ENCODE measurements around the gene FFAR4.

FFAR4 gene

GRCh38 chr10:93572606-93573005 lies 6.1 kb downstream of the FFAR4 start:
- DNase-seq (ENCODE audit: low read depth): no peak

DNA sequence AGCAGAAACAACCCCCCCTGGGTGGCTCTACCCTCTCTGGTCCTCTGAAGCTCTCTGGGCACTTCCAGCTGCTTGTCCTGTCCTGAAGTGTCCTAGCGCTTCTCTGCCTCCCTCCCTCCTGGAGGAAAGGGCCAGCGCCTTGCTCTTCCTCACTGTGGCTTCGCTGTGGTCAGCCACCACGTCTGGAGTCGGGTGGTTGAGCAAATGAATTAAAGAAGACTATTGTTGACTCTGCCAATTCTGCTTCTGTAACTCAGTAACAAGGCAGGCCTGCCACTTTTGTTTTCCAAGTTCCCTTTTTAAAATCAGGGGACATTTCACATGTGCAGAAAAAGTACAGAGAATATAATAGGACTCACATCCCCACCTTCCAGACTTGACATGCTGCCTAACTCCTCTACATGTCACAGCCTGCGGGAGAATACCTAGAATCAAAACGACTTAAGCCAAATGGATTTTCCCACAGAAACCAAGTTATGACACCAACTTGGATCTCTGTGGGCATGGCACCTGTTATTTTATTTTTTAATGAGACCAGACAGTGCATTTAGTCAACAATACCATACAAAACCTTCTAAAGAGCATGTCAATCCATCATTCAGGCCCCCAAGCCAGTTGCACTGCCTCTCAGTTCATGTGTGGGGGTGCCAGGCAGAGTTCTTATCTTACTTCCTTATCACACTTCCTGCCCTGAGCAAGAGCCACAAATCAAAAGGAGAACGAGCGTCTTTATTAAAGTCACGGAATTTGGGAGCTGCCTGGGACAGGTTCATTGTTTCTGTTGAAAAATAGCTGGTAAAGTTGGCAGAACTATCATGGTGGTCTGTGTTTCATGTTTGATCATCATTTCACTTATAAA lies 6.8 kb downstream of the FFAR4 start:
- DNase-seq (ENCODE audit: low read depth): no peak

DNA sequence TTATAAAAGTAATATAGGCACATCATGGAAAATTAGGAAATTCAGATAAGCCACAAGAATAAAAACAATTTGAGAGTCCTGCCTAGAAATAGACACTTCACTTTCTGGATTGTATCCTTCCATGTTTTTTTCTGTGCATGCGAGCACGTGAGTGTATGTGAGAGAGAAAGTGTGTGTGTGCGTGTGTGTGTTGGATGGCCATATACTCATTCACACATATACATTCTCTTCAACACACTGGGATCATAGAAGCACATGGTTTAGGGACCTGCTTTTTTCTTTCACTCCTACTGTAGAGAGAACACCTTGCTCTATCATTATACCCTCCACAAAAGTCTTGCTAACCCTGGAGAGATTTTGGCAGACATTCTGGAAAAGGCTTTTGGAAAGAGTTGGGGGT lies 7.5 kb downstream of the FFAR4 start:
- no peak for DNase-seq (ENCODE audit: low read depth)

DNA sequence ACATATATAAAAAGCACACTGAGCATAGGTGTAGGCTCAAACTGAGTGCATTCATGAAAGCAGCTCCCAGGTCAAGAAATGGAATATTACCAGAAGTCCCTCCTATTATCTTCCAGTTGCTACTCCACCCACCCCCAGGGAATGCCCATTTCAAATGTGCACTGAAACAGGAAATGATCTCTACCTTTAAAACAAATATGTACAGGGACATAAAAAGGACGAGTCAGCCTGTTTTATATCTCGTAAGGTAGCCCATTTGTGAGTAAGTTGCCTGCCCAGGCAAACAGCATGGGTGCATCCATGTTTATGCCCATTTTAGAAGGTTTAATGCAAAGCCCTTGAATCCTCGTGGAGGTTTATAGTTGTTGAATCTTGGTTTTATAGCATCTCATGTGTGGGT lies 10.4 kb downstream of the FFAR4 start:
- no peak for DNase-seq (ENCODE audit: low read depth)

GRCh38 chr10:93577565-93577964 lies 11.1 kb downstream of the FFAR4 start:
- no peak for DNase-seq (ENCODE audit: low read depth)

- DNase-seq (ENCODE audit: low read depth): no peak
Measured at GRCh38 chr10:93579089-93579488, 12.6 kb downstream of the FFAR4 start.

GRCh38 chr10:93579985-93580711 lies 13.7 kb downstream of the FFAR4 start:
- no peak for DNase-seq (ENCODE audit: low read depth)

- DNase-seq (ENCODE audit: low read depth): no peak
Measured at GRCh38 chr10:93580828-93581227, 14.4 kb downstream of the FFAR4 start.

DNA sequence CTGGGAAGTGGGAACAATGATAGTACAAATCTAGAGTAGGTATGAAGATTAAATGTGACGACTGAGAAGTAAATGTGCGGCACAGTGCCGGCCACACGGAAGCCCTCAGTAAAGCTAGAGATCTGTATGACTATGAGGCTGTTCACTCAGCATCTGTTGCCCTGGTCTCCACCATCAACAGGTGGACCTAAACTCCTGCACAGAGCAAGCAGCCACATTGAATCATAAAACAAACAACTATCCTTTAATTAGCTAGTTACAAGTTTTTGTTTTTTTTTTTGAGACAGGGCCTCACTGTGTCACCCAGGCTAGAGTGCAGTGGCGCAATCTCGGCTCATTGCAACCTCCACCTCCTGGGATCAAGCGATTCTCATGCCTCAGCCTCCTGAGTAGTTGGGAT lies 18.0 kb downstream of the FFAR4 start:
- DNase-seq (ENCODE audit: low read depth): no peak

GRCh38 chr10:93589648-93590562 lies 23.4 kb downstream of the FFAR4 start:
- DNase-seq (ENCODE audit: low read depth): no peak

DNA sequence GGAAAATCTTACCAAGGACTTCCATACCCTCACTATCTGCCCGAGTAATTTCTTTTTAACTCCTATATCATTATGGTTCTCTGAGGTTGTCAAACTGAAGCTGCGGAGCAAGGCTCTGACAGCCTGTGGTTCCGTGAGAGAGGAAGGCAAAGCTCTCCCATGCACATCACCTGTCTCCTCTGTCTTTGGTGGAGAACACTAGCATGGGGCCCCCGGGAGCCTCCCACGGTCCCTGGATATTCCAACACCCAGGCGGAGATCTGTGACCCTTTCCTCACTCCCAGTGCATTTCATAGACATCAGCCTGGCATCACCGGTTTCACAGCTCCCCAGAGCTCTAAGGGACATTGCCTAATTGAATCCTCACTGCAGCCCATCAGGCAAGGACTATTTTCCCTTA lies 24.2 kb downstream of the FFAR4 start:
- no peak for DNase-seq (ENCODE audit: low read depth)

DNA sequence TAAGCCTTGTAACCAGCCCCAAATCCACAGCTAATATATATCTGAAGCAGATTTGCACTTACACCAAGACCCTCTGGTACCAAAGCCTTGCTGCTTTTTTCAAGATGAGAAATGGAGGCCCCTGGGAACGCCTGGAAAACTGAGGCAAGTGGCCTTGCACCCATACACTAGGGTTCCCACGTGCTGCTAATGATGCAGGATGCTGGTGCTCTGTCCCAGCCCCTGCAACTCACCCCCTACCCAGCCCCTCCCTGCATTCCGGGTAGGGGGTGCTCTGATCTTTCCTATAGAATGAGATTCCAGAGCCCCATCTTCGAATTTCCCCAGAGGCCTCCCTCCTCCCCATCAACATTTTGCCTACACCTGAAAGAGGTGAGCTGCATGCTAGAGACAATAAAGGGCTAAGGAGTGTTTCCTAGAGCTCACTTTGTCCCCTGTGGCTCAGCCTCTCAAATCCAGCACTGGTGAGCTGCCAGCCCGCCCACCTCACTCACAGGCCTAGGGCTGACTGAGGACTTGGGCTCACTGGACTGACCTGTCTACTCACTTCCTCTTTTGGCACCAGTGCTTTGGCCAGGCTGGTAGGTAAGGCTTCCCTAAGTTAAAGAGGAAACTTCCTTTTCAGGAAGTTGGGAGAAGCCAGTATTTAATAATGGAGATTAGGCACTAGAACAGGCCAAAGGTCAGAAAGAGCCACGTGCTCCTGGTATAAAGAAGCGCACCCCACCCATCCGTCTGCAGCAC lies 24.8 kb downstream of the FFAR4 start:
- DNase-seq (ENCODE audit: low read depth): no peak

DNA sequence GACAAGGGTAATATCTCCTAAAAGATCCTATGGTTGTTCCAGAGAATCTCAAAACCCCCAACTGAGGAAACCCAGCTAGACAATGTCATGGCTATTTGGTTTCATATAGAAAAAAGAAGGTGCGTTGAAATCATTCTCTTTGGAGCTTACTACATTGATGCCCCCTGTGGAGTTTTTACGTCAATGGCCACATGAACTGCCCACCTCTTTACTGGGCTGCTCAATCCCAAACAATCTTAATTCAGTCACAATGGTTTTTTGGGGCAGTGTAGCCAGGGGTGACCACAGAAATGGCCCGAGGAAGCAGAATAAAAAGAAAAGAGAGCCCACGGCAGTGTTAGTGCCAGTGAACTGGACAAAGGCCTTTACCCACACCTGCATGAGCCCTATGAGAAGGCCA lies 26.8 kb downstream of the FFAR4 start:
- DNase-seq (ENCODE audit: low read depth): no peak

- no peak for DNase-seq (ENCODE audit: low read depth)
Measured at GRCh38 chr10:93593749-93594148, 27.3 kb downstream of the FFAR4 start.

DNA sequence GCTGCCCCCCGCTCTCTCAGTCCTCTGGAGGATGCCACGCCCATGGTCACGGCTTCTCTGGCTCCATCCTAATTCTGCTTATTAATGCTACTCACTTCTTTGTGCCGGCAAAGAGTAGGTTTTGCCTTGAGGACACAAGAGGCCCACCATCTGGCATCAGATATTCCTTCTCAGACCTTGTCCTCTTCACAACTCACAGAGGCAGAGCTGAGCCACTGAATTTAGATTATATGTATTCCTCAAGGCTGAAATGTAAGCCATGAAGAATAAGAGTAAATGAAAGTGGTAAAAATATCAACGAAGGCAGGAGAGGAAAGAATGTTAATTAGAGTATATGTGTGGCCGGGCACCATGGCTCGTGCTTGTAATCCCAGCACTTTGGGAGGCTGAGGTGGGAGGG lies 28.1 kb downstream of the FFAR4 start:
- DNase-seq (ENCODE audit: low read depth): no peak

GRCh38 chr10:93595378-93596161 lies 29.1 kb downstream of the FFAR4 start:
- DNase-seq (ENCODE audit: low read depth): no peak

GRCh38 chr10:93596539-93596938 lies 30.1 kb downstream of the FFAR4 start:
- no peak for DNase-seq (ENCODE audit: low read depth)

DNA sequence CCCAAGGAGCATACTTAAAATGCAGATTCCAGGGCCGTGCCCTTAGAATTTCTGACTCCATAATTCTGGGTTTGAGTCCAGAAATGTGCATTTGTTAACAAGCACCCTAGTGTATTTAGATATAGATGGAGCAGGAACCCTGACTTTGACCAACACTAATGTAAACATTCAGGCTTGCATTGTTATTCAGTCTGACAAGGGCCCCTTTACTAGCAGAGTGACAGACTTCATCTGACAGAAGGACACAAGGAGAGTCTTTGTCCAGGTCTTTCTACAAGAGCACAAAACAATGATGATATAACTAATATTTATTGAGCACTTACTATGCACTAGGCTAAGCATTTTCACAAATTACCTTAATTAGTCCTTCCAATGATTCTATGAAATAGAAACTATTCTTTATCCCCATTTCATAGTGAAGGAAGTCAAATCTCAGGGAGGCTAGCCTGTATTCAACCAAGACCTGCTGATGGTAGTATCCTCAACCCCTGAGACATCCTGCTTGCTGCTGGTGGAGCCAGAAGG lies 30.7 kb downstream of the FFAR4 start:
- DNase-seq (ENCODE audit: low read depth): no peak

- no peak for DNase-seq (ENCODE audit: low read depth)
Measured at GRCh38 chr10:93598157-93598556, 31.7 kb downstream of the FFAR4 start.

GRCh38 chr10:93599335-93599734 lies 32.9 kb downstream of the FFAR4 start:
- no peak for DNase-seq (ENCODE audit: low read depth)

GRCh38 chr10:93599778-93600177 lies 33.3 kb downstream of the FFAR4 start:
- no peak for DNase-seq (ENCODE audit: low read depth)
